T-cell (primary cell): ENCODE results near the gene OTOG. TPM values are rescaled to one million over a fixed set of nuclear protein-coding genes. Genes with fewer than 3 reads are reported as not detected.

Experiments used
- ATAC-seq, 4 experiments: fragments of 200-7000 bp in 3 of 4; fragments of 150-1000 bp in 1 of 4; cut with Tn5 transposase; replicated peaks in 1 of 4; 1 replicate in 3 of 4; 2 replicates in 1 of 4; pipeline ENCODE4 v1.10.0; 2021; ENCODE audit warnings: moderate library complexity in 3 of 4, mild to moderate bottlenecking in 2 of 4, moderate number of reproducible peaks in 1 of 4
- CTCF ChIA-PET, 2 donors: fragments of 300-600 bp; sonication (Branson Sonifier 250); formaldehyde crosslinking; loops; one replicate each; lab custom pipeline; 2022; ENCODE audit warnings: antibody characterized with exemption in 2 of 2; lab: Charles Lee
- POLR2A ChIA-PET, 2 donors: fragments of 300-600 bp; sonication (Branson Sonifier 250); formaldehyde crosslinking; loops; one replicate each; lab custom pipeline; 2022; ENCODE audit warnings: antibody characterized with exemption in 2 of 2; lab: Charles Lee
- DNase-seq, 35 experiments: peaks; one replicate each; pipeline versions ENCODE4 v3.0.0 to v3.0.0-alpha.2; 2013 to 2023
- H3K27ac ChIP-seq: one replicate; pipeline ENCODE4 v1.5.1; 2013; ENCODE audit warnings: low read length
- H3K27me3 ChIP-seq, 2 experiments: replicated peaks in 1 of 2; 1 replicate in 1 of 2; 2 replicates in 1 of 2; pipeline versions ENCODE4 v1.6.1 to v1.7.0; 2013; ENCODE audit warnings: low read length in 1 of 2, mixed read lengths in 1 of 2; ENCODE audit not compliant: control insufficient read depth in 2 of 2, insufficient read depth in 2 of 2; ENCODE audit errors: extremely low read depth in 1 of 2
- H3K36me3 ChIP-seq, 2 donors: 1 replicate in 1 of 2; 2 replicates in 1 of 2; pipeline versions ENCODE4 v1.6.1 to v1.7.0; 2013; ENCODE audit warnings: low read length in 1 of 2; ENCODE audit not compliant: control insufficient read depth in 2 of 2, insufficient read depth in 1 of 2; ENCODE audit errors: extremely low read depth in 1 of 2
- H3K4me1 ChIP-seq, 2 experiments: 1 replicate in 1 of 2; 2 replicates in 1 of 2; pipeline versions ENCODE4 v1.6.1 to v1.7.0; 2013; ENCODE audit warnings: low read length in 2 of 2, mixed read lengths in 1 of 2; ENCODE audit not compliant: insufficient read depth in 2 of 2, control insufficient read depth in 1 of 2; ENCODE audit errors: extremely low read depth in 1 of 2
- H3K4me3 ChIP-seq, 2 donors: 1 replicate in 1 of 2; 2 replicates in 1 of 2; pipeline versions ENCODE4 v1.5.1 to v1.7.0; 2013; ENCODE audit warnings: mild to moderate bottlenecking in 2 of 2, low read length in 1 of 2, moderate library complexity in 1 of 2; ENCODE audit not compliant: control insufficient read depth in 1 of 2; ENCODE audit errors: extremely low read depth in 1 of 2
- H3K9me3 ChIP-seq: 2 replicates; pipeline ENCODE4 v1.7.0; 2013
- H3K27ac Mint-ChIP-seq, 2 donors: one replicate each; pipeline ENCODE4 v1.8.0; 2020 to 2021; ENCODE audit warnings: mild to moderate bottlenecking in 2 of 2, mixed read lengths in 2 of 2
- H3K27me3 Mint-ChIP-seq, 2 donors: one replicate each; pipeline ENCODE4 v1.8.0; 2021 to 2022; ENCODE audit warnings: mixed read lengths in 2 of 2
- H3K36me3 Mint-ChIP-seq: one replicate; pipeline ENCODE4 v1.8.0; 2021; ENCODE audit warnings: mixed read lengths
- H3K4me1 Mint-ChIP-seq, 3 donors: one replicate each; pipeline ENCODE4 v1.8.0; 2020 to 2022; ENCODE audit warnings: mixed read lengths in 3 of 3, mild to moderate bottlenecking in 1 of 3
- H3K4me3 Mint-ChIP-seq, 3 donors: one replicate each; pipeline ENCODE4 v1.8.0; 2020 to 2022; ENCODE audit warnings: mild to moderate bottlenecking in 3 of 3, mixed read lengths in 3 of 3, moderate library complexity in 3 of 3
- H3K9me3 Mint-ChIP-seq, 3 donors: one replicate each; pipeline ENCODE4 v1.8.0; 2020 to 2022; ENCODE audit warnings: mixed read lengths in 3 of 3
- WGBS: methylation state at CpG from one replicate; pipeline ENCODE4 v1.1.5; 2013; ENCODE audit warnings: missing lambda C conversion rate; ENCODE audit not compliant: insufficient coverage; 5-methylcytosine and 5-hydroxymethylcytosine counted together
- total RNA-seq, 35 experiments: library from RNA in 6 of 35; stranded (reverse) in 6 of 35; fragments of 120-200 nt in 1 of 35; gene quantifications; one replicate each; pipeline versions ENCODE4 v1.2.1 to v1.2.4 and lab custom pipeline; 2013 to 2026

Gene OTOG
- total RNA-seq, 5 donors from 2014 or later (not counting 1 experiment from before 2014, with no cell fraction given), result not detected

GRCh38 chr11:17564687-17565042 lies 17.6 kb downstream of the OTOG start:
- Histone ChIP-seq H3K9me3 (no peaks in the 10 kb centered on the region), H3K27ac (no peak overlapping the region), H3K4me1 (no peaks in the 10 kb centered on the region), H3K27me3 (peaks cover 0 to 9% of the 10 kb centered on the region in 2 experiments), H3K36me3 (no peaks in the 10 kb centered on the region), H3K4me3 (no peak overlapping the region)
- Mint-ChIP-seq H3K9me3 (no peaks in the 10 kb centered on the region), H3K4me3 (no peak overlapping the region), H3K36me3 (no peaks in the 10 kb centered on the region), H3K27me3 (peaks cover 4 to 5% of the 10 kb centered on the region in 2 donors), H3K4me1 (no peaks in the 10 kb centered on the region), H3K27ac (no peak overlapping the region)
- DNase-seq, result no peak
- ChIA-PET CTCF (no interaction called here), POLR2A (no interaction called here)
- WGBS, result no CpG with 5 or more reads among the region's 2 CpGs
- ATAC-seq, result no peak

GRCh38 chr11:17568944-17569343 lies 21.9 kb downstream of the OTOG start:
- Mint-ChIP-seq H3K27ac (no peak overlapping the region), H3K36me3 (no peaks in the 10 kb centered on the region), H3K4me3 (no peak overlapping the region), H3K9me3 (no peaks in the 10 kb centered on the region), H3K4me1 (peaks cover 0 to 18% (median 3%) of the 10 kb centered on the region in 3 donors), H3K27me3 (peaks cover under 1 to 13% of the 10 kb centered on the region in 2 donors)
- no peak overlapping the region for H3K4me3 ChIP-seq
- peaks cover 0 to 3% of the 10 kb centered on the region in 2 experiments for H3K27me3 ChIP-seq
- no peak for ATAC-seq
- DNase-seq, result no peak
- ChIA-PET CTCF (no interaction called here), POLR2A (no interaction called here)
- no peaks in the 10 kb centered on the region for H3K9me3 ChIP-seq
- H3K36me3 ChIP-seq, result no peaks in the 10 kb centered on the region
- H3K4me1 ChIP-seq, result no peaks in the 10 kb centered on the region
- WGBS, result 25% methylated on average over 1 of the region's 4 CpGs
- H3K27ac ChIP-seq, result no peak overlapping the region

GRCh38 chr11:17570034-17570433 lies 23.0 kb downstream of the OTOG start:
- ChIA-PET CTCF (no interaction called here), POLR2A (no interaction called here)
- H3K9me3 Mint-ChIP-seq, result no peaks in the 10 kb centered on the region
- WGBS, result 93% methylated on average over 20 of the region's 23 CpGs
- no peaks in the 10 kb centered on the region for H3K9me3 ChIP-seq
- H3K36me3 Mint-ChIP-seq, result no peaks in the 10 kb centered on the region
- no peaks in the 10 kb centered on the region for H3K4me1 ChIP-seq
- H3K4me1 Mint-ChIP-seq, result peaks cover 0 to 18% (median 3%) of the 10 kb centered on the region in 3 donors
- no peak overlapping the region for H3K27ac ChIP-seq
- no peak overlapping the region for H3K4me3 Mint-ChIP-seq
- ATAC-seq, result no peak
- H3K27me3 Mint-ChIP-seq, result peaks cover 3 to 15% of the 10 kb centered on the region in 2 donors
- DNase-seq, result no peak
- H3K27ac Mint-ChIP-seq, result no peak overlapping the region
- H3K4me3 ChIP-seq, result no peak overlapping the region
- peaks cover 0 to 7% of the 10 kb centered on the region in 2 experiments for H3K27me3 ChIP-seq
- no peaks in the 10 kb centered on the region for H3K36me3 ChIP-seq

- peak in 2 of 35 experiments; percentile 5 to 7 for DNase-seq
- 87% methylated on average over 11 of the region's 14 CpGs for WGBS
- Histone ChIP-seq H3K27ac (no peak overlapping the region), H3K4me1 (no peaks in the 10 kb centered on the region), H3K27me3 (peaks cover 0 to 10% of the 10 kb centered on the region in 2 experiments), H3K9me3 (no peaks in the 10 kb centered on the region), H3K4me3 (no peak overlapping the region), H3K36me3 (no peaks in the 10 kb centered on the region)
- ATAC-seq, result no peak
- Mint-ChIP-seq H3K27ac (no peak overlapping the region), H3K4me1 (peaks cover 0 to 18% (median 3%) of the 10 kb centered on the region in 3 donors), H3K36me3 (no peaks in the 10 kb centered on the region), H3K4me3 (no peak overlapping the region), H3K9me3 (no peaks in the 10 kb centered on the region), H3K27me3 (peaks cover 3 to 17% of the 10 kb centered on the region in 2 donors)
- ChIA-PET CTCF (interaction anchor here in 1 of 2 donors (0.6 kb wide), 1 partner anchor 11 kb away, joined by 3 read pairs; no protein-coding TSS in a partner anchor), POLR2A (no interaction called here)
Measured at GRCh38 chr11:17571431-17572358, 24.6 kb downstream of the OTOG start.

- Histone ChIP-seq H3K9me3 (no peaks in the 10 kb centered on the region), H3K4me1 (no peaks in the 10 kb centered on the region), H3K4me3 (no peak overlapping the region), H3K36me3 (no peaks in the 10 kb centered on the region), H3K27me3 (peaks cover 0 to 12% of the 10 kb centered on the region in 2 experiments), H3K27ac (no peak overlapping the region)
- Mint-ChIP-seq H3K27me3 (peaks cover 5 to 17% of the 10 kb centered on the region in 2 donors), H3K4me1 (peaks cover 0 to 18% (median 3%) of the 10 kb centered on the region in 3 donors), H3K9me3 (no peaks in the 10 kb centered on the region), H3K4me3 (no peak overlapping the region), H3K36me3 (no peaks in the 10 kb centered on the region), H3K27ac (no peak overlapping the region)
- DNase-seq (peak in 1 of 35 experiments; percentile 10), ATAC-seq (peak in 1 of 4 experiments; percentile 19)
- ChIA-PET POLR2A (no interaction called here), CTCF (interaction anchor here in 1 of 2 donors (0.6 kb wide), 1 partner anchor 11 kb away, joined by 3 read pairs; no protein-coding TSS in a partner anchor)
- WGBS, result 24% methylated on average over 3 of the region's 3 CpGs
Measured at GRCh38 chr11:17572359-17572690, 25.3 kb downstream of the OTOG start.

- peak in 1 of 35 experiments; percentile 5 for DNase-seq
- Mint-ChIP-seq H3K27me3 (peaks cover 5 to 17% of the 10 kb centered on the region in 2 donors), H3K4me1 (peaks cover 0 to 18% (median 3%) of the 10 kb centered on the region in 3 donors), H3K9me3 (no peaks in the 10 kb centered on the region), H3K4me3 (no peak overlapping the region), H3K27ac (no peak overlapping the region), H3K36me3 (no peaks in the 10 kb centered on the region)
- ATAC-seq, result no peak
- H3K27me3 ChIP-seq, result peaks cover 0 to 12% of the 10 kb centered on the region in 2 experiments
- H3K4me3 ChIP-seq, result no peak overlapping the region
- H3K4me1 ChIP-seq, result no peaks in the 10 kb centered on the region
- POLR2A ChIA-PET, result no interaction called here
- H3K27ac ChIP-seq, result no peak overlapping the region
- CTCF ChIA-PET, result interaction anchor here in 1 of 2 donors (0.6 kb wide), 1 partner anchor 10 kb away, joined by 3 read pairs; no protein-coding TSS in a partner anchor
- 89% methylated on average over 16 of the region's 20 CpGs for WGBS
- H3K9me3 ChIP-seq, result no peaks in the 10 kb centered on the region
- H3K36me3 ChIP-seq, result no peaks in the 10 kb centered on the region
Measured at GRCh38 chr11:17572791-17573460, 25.9 kb downstream of the OTOG start.
